Stimulated activated CD8-positive, alpha-beta memory T cell treated with anti-CD3 and anti-CD28 coated beads, Interleukin-4, amount 100 ng/mL, for 1 hour (primary cell): ENCODE data around the gene FRMD5.

Experiments
- DNase-seq, 2 donors: peaks; one replicate each; pipeline ENCODE4 v3.0.0-alpha.2; 2020; ENCODE audit warnings: low read depth in 2 of 2, low spot score in 1 of 2

FRMD5 gene

GRCh38 chr15:43931119-43931518 lies 264.0 kb downstream of the FRMD5 start:
- no peak for DNase-seq

GRCh38 chr15:43930556-43930955 lies 264.5 kb downstream of the FRMD5 start:
- no peak for DNase-seq

GRCh38 chr15:43930079-43930478 lies 265.0 kb downstream of the FRMD5 start:
- no peak for DNase-seq

- no peak for DNase-seq
Measured at GRCh38 chr15:43928152-43928551, 266.9 kb downstream of the FRMD5 start.

GRCh38 chr15:43927203-43927602 lies 267.9 kb downstream of the FRMD5 start:
- no peak for DNase-seq

GRCh38 chr15:43923553-43923952 lies 271.5 kb downstream of the FRMD5 start:
- no peak for DNase-seq

GRCh38 chr15:43922021-43922420 lies 273.1 kb downstream of the FRMD5 start:
- no peak for DNase-seq

GRCh38 chr15:43920815-43921214 lies 274.3 kb downstream of the FRMD5 start:
- no peak for DNase-seq

GRCh38 chr15:43920254-43920600 lies 274.8 kb downstream of the FRMD5 start:
- no peak for DNase-seq

- no peak for DNase-seq
Measured at GRCh38 chr15:43919540-43920253, 275.4 kb downstream of the FRMD5 start.

GRCh38 chr15:43918717-43919116 lies 276.4 kb downstream of the FRMD5 start:
- DNase-seq, result no peak

GRCh38 chr15:43916326-43916660 lies 278.8 kb downstream of the FRMD5 start:
- no peak for DNase-seq

GRCh38 chr15:43915631-43916325 lies 279.3 kb downstream of the FRMD5 start:
- no peak for DNase-seq

GRCh38 chr15:43913941-43914340 lies 281.1 kb downstream of the FRMD5 start:
- DNase-seq, result no peak

- DNase-seq, result no peak
Measured at GRCh38 chr15:43913026-43913780, 281.9 kb downstream of the FRMD5 start.

- no peak for DNase-seq
Measured at GRCh38 chr15:43912208-43912607, 282.9 kb downstream of the FRMD5 start.

- DNase-seq, result no peak
Measured at GRCh38 chr15:43911235-43911781, 283.8 kb downstream of the FRMD5 start.

- no peak for DNase-seq
Measured at GRCh38 chr15:43908516-43909050, 286.5 kb downstream of the FRMD5 start.

GRCh38 chr15:43905755-43906154 lies 289.3 kb downstream of the FRMD5 start:
- no peak for DNase-seq

- DNase-seq, result peak; percentile 5 to 17
Measured at GRCh38 chr15:43903864-43904290, 291.2 kb downstream of the FRMD5 start.

- DNase-seq, result no peak
Measured at GRCh38 chr15:43901495-43901894, 293.6 kb downstream of the FRMD5 start.

GRCh38 chr15:43900996-43901395 lies 294.1 kb downstream of the FRMD5 start:
- DNase-seq, result no peak
